PC-3 (cell line): ENCODE results near the gene HOXA2. TPM values are rescaled to one million over a fixed set of nuclear protein-coding genes. Genes with fewer than 3 reads are reported as not detected.

Source experiments
- ATAC-seq: fragments of 200-7000 bp; cut with Tn5 transposase; 2 replicates; pipeline ENCODE4 v1.9.1; 2020; ENCODE audit warnings: mild to moderate bottlenecking, moderate library complexity
- BruUV-seq: library from RNA; stranded (reverse); fragments of 400-500 nt; replicated peaks from 2 replicates; lab custom pipeline; 2021; lab: Mats Ljungman, UMichigan
- CTCF ChIA-PET: fragments of 300-600 bp; sonication (Branson Sonifier 250); formaldehyde crosslinking; loops from one replicate; lab custom pipeline; 2022; ENCODE audit warnings: antibody characterized with exemption; lab: Charles Lee
- POLR2A ChIA-PET: fragments of 300-600 bp; sonication (Branson Sonifier 250); formaldehyde crosslinking; loops from one replicate; lab custom pipeline; 2022; ENCODE audit warnings: antibody characterized with exemption; ENCODE audit not compliant: unreplicated experiment; lab: Charles Lee
- DNase-seq: peaks from one replicate; pipeline ENCODE4 v3.0.0-alpha.2; 2015
- H2AFZ ChIP-seq: fragments of 300-600 bp; sonication (generic); 2 replicates; pipeline ENCODE4 v1.6.0; 2016; ENCODE audit warnings: antibody characterized with exemption, low read length
- H3F3A ChIP-seq: fragments of 300-600 bp; sonication (generic); one replicate; pipeline ENCODE4 v1.6.0; 2017; ENCODE audit warnings: antibody characterized with exemption, low read length, control low read depth, mild to moderate bottlenecking; ENCODE audit not compliant: unreplicated experiment
- H3K27ac ChIP-seq: fragments of 300-600 bp; sonication (generic); 2 replicates; pipeline ENCODE4 v1.5.1; 2016; ENCODE audit warnings: mild to moderate bottlenecking, low read length
- H3K27me3 ChIP-seq: fragments of 300-600 bp; sonication (generic); 2 replicates; pipeline ENCODE4 v1.6.1; 2016; ENCODE audit warnings: low read length, mixed read lengths
- H3K36me3 ChIP-seq: fragments of 300-600 bp; sonication (generic); 2 replicates; pipeline ENCODE4 v1.6.1; 2016; ENCODE audit warnings: low read depth, mixed run types, low read length, mixed read lengths
- H3K4me1 ChIP-seq: fragments of 300-600 bp; sonication (generic); 2 replicates; pipeline ENCODE4 v1.5.1; 2016; ENCODE audit warnings: low read length; ENCODE audit not compliant: insufficient read depth
- H3K4me2 ChIP-seq: fragments of 300-600 bp; sonication (generic); 2 replicates; pipeline ENCODE4 v1.6.0; 2016; ENCODE audit warnings: low read length
- H3K4me3 ChIP-seq: fragments of 300-600 bp; sonication (generic); 2 replicates; pipeline ENCODE4 v1.5.1; 2016; ENCODE audit warnings: mild to moderate bottlenecking, low read length, mixed read lengths
- H3K79me2 ChIP-seq: fragments of 300-600 bp; sonication (generic); 2 replicates; pipeline ENCODE4 v1.6.1; 2017; ENCODE audit warnings: low read length, mixed read lengths
- H3K9ac ChIP-seq: fragments of 300-600 bp; sonication (generic); 2 replicates; pipeline ENCODE4 v1.6.0; 2016; ENCODE audit warnings: mild to moderate bottlenecking, low read length
- H3K9me2 ChIP-seq: fragments of 300-600 bp; sonication (generic); replicated peaks from 2 replicates; pipeline ENCODE4 v1.6.1; 2016; ENCODE audit warnings: mixed run types, low read length, mixed read lengths
- H3K9me3 ChIP-seq: fragments of 300-600 bp; sonication (generic); 2 replicates; pipeline ENCODE4 v1.6.1; 2016; ENCODE audit warnings: low read length, mixed read lengths
- H4K20me1 ChIP-seq: fragments of 300-600 bp; sonication (generic); 2 replicates; pipeline ENCODE4 v1.6.1; 2016; ENCODE audit warnings: low read length, mixed read lengths
- CTCF ChIP-seq: fragments of 300-600 bp; sonication (generic); conservative IDR thresholded peaks from 2 replicates; pipeline ENCODE4 v1.5.1; 2017; ENCODE audit warnings: antibody characterized with exemption, low read depth, mild to moderate bottlenecking, low read length
- EZH2 ChIP-seq: fragments of 300-600 bp; sonication (generic); IDR thresholded peaks from one replicate; pipeline ENCODE4 v1.6.1; 2017; ENCODE audit warnings: antibody characterized with exemption, mild to moderate bottlenecking, low read length; ENCODE audit not compliant: unreplicated experiment
- EZH2phosphoT487 ChIP-seq: fragments of 300-600 bp; sonication (generic); IDR thresholded peaks from 2 replicates; pipeline ENCODE4 v1.6.1; 2018; ENCODE audit warnings: mild to moderate bottlenecking, antibody characterized with exemption, low read length, borderline replicate concordance
- intact Hi-C: fragments of 100-400 bp; cut with micrococcal nuclease; formaldehyde crosslinking; loops from 2 replicates; pipeline ENCODE4 v1.9.0; 2023
- total RNA-seq: library from RNA; depleted of rRNA; stranded (reverse); fragments of >200 nt; gene quantifications from 2 replicates; pipeline ENCODE4 v1.2.3, GENCODE V29; 2014

HOXA2 gene
- total RNA-seq, 1 experiment from 2014 or later, result 0.07 TPM

- no peaks in the 10 kb centered on the region for H3K9me3 ChIP-seq
- no peaks in the 10 kb centered on the region for H3F3A ChIP-seq
- no peaks in the 10 kb centered on the region for H4K20me1 ChIP-seq
- H3K36me3 ChIP-seq, result no peaks in the 10 kb centered on the region
- CTCF ChIA-PET, result no interaction called here
- no peak overlapping the region for H3K4me3 ChIP-seq
- POLR2A ChIA-PET, result no interaction called here
- ATAC-seq (no peak), DNase-seq (no peak)
- peaks cover 24% of the 10 kb centered on the region for H3K4me1 ChIP-seq
- H3K27ac ChIP-seq, result no peak overlapping the region
- intact Hi-C loops, result no loop called here
- no peaks in the 10 kb centered on the region for H3K27me3 ChIP-seq
- H3K9me2 ChIP-seq, result no peaks in the 10 kb centered on the region
- peaks cover 22% of the 10 kb centered on the region for H3K79me2 ChIP-seq
- no TSS peak for BruUV-seq
- no peak overlapping the region for H3K9ac ChIP-seq
- no peak overlapping the region for H3K4me2 ChIP-seq
- no peak overlapping the region for H2AFZ ChIP-seq
- no peak for TF ChIP-seq EZH2
- no peak for TF ChIP-seq CTCF
These were observed 10.3 kb downstream of the HOXA2 start for GRCh38 chr7:27091941-27092818.

GRCh38 chr7:27091105-27091504, 11.4 kb downstream of the HOXA2 start:
- H4K20me1 ChIP-seq, result no peaks in the 10 kb centered on the region
- peaks cover 24% of the 10 kb centered on the region for H3K4me1 ChIP-seq
- H3K79me2 ChIP-seq, result peaks cover 11% of the 10 kb centered on the region
- DNase-seq (no peak), ATAC-seq (no peak)
- CTCF ChIA-PET, result no interaction called here
- no peaks in the 10 kb centered on the region for H3K9me2 ChIP-seq
- TF ChIP-seq EZH2phosphoT487, result no peak
- no peak for TF ChIP-seq CTCF
- TF ChIP-seq EZH2, result no peak
- POLR2A ChIA-PET, result no interaction called here
- no peak overlapping the region for H2AFZ ChIP-seq
- no peaks in the 10 kb centered on the region for H3F3A ChIP-seq
- H3K27ac ChIP-seq, result no peak overlapping the region
- H3K4me3 ChIP-seq, result no peak overlapping the region
- no TSS peak for BruUV-seq
- no peak overlapping the region for H3K4me2 ChIP-seq
- H3K9ac ChIP-seq, result no peak overlapping the region
- no peaks in the 10 kb centered on the region for H3K9me3 ChIP-seq
- H3K36me3 ChIP-seq, result no peaks in the 10 kb centered on the region
- no peaks in the 10 kb centered on the region for H3K27me3 ChIP-seq
- intact Hi-C loops, result no loop called here
